AG10803 (cell line): Measurements from ENCODE around the gene OSBPL3.
A peak's percentile ranks its signal among the peaks of the same experiment; 100 is the strongest.
"Not testable (repeated sequence)": the region's sequence is repeated elsewhere in the genome, so short reads cannot be mapped to it uniquely, and the experiment has no call there.

Experiments used
- DNase-seq: peaks from one replicate; pipeline ENCODE4 v3.0.0; 2010; ENCODE audit warnings: low read depth
- H3K4me3 ChIP-seq: 2 replicates; pipeline ENCODE4 v1.5.1; 2011; ENCODE audit warnings: mild to moderate bottlenecking, low read length, control low read depth
- TF ChIP-seq, protein P1 (sequence below): conservative IDR thresholded peaks from 2 replicates; pipeline ENCODE4 v1.5.1; 2011; ENCODE audit warnings: mild to moderate bottlenecking, low read length, control low read depth, inconsistent platforms

Gene OSBPL3

DNA sequence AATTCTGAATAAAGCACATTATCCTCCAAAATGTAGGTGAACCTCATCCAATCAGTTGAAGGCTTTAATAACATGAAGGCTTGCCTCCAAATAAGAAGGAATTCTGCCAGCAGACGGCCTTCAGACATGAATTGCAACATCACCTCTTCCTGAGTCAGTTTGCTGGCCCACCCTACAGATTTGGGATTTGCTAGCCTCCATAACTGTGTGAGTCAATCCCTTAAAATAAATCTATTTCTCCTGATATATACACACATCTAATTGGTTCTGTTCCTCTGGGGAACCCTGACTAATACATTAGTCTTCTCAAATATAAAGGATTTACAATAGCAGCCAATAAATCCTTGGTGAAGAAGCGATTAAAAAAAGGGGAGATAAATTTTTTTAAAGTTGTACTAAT is 34.8 kb upstream of the OSBPL3 start:
- DNase-seq, result peak; percentile 95

DNA sequence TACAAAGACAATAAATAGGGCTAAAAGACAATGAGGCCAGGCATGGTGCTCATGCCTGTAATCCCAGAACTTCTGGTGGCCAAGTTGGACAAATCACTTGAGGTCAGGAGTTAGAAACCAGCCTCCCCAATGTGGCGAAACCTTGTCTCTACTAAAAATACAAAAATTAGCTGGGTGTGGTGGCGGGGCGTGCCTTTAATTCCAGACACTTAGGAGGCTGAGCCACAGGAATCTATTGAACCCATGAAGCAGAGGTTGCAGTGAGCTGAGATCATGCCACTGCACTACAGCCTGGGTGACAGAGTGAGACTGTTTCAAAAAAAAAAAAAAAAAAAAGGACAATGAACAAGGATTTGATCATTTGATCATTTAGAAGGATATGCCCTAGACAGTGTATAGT is 32.7 kb upstream of the OSBPL3 start:
- H3K4me3 ChIP-seq, result not testable (repeated sequence)
- DNase-seq, result peak; percentile 92

More for the DNA sequence above, 34.8 kb upstream of the OSBPL3 start:
- TF ChIP-seq, protein P1, sequence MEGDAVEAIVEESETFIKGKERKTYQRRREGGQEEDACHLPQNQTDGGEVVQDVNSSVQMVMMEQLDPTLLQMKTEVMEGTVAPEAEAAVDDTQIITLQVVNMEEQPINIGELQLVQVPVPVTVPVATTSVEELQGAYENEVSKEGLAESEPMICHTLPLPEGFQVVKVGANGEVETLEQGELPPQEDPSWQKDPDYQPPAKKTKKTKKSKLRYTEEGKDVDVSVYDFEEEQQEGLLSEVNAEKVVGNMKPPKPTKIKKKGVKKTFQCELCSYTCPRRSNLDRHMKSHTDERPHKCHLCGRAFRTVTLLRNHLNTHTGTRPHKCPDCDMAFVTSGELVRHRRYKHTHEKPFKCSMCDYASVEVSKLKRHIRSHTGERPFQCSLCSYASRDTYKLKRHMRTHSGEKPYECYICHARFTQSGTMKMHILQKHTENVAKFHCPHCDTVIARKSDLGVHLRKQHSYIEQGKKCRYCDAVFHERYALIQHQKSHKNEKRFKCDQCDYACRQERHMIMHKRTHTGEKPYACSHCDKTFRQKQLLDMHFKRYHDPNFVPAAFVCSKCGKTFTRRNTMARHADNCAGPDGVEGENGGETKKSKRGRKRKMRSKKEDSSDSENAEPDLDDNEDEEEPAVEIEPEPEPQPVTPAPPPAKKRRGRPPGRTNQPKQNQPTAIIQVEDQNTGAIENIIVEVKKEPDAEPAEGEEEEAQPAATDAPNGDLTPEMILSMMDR, result no peak
- H3K4me3 ChIP-seq, result no peak overlapping the region

DNA sequence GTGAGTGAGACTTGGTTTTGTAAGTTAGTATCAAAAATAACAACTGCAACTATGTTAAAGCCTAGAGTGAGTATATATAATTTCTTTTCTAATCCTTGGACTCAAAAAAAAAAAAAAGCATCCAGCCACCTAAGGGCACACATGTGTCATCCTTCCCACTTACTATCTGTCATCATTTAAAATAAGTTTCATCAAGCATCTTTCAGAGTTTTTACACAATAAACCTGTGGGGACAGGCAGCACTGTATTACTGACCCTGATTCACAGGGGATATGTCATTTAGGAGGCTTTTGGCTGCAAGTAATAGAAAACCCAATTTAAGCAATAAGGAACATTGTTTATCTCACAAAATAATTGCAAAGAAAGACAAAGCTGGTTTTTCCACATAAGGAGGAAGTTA is 32.3 kb upstream of the OSBPL3 start:
- peak; percentile 13 for DNase-seq
- TF ChIP-seq, protein P1, result no peak

DNA sequence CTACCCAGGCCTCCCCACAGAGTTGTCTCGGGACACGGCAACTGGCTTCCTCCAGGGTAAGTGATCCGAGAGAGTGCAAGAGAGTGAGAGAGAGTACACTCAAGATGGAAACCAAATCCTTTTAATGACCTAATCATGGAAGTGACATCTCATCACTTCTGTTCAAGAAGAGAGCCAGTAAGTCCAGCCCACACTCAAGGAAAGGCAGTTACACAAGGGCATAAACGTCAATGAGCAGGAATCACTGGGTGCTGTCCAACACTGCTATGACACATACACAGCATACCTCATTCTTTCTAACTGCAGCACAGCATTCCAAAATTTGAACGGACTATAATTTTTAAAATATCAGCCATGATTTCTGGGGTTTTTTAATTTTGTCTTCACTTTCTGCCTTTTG is 29.3 kb upstream of the OSBPL3 start:
- peak; percentile 97 for DNase-seq
- TF ChIP-seq, protein P1, result no peak
- no peak overlapping the region for H3K4me3 ChIP-seq

More for the DNA sequence above, 32.3 kb upstream of the OSBPL3 start:
- no peak overlapping the region for H3K4me3 ChIP-seq

DNA sequence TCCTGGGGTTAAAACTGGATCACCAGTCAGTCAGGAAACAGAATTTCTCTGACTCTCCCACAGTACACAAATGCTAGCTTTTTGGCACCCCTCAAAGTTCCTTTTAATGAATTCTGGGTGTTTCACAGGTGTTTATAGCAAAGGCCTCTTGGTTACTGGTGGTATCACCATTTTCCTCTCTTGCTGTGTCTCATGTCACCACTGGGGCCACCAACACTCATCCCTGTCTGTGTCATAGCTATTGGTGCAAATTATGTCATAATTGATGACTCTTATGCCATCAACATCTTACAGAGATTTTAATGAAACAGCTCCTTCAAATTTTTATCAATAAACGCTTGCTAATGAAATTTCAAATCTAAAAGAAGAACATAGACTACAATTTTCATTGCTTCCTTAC is 27.7 kb upstream of the OSBPL3 start:
- DNase-seq, result no peak
- TF ChIP-seq, protein P1, result no peak

DNA sequence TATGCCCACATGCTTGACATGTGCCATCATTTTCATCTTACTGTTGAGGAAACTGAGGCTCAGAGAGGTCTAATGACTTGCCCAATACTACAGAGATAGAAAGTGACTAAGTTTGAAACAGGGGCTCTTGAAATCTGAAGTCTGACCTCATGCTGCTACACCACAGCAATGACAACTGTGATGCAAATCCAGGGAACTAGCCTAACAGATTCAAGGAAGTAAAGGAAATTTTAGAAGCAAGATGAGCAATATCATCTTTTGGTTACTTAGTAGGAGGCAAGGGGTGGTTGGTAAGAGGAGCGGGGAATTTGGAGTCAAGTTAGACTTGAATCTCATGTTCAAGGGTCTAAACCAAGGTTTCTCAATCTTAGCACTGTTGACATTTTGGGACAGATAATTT is 26.3 kb upstream of the OSBPL3 start:
- TF ChIP-seq, protein P1, result no peak
- no peak for DNase-seq
- H3K4me3 ChIP-seq, result no peak overlapping the region

More for the DNA sequence above, 27.7 kb upstream of the OSBPL3 start:
- no peak overlapping the region for H3K4me3 ChIP-seq

DNA sequence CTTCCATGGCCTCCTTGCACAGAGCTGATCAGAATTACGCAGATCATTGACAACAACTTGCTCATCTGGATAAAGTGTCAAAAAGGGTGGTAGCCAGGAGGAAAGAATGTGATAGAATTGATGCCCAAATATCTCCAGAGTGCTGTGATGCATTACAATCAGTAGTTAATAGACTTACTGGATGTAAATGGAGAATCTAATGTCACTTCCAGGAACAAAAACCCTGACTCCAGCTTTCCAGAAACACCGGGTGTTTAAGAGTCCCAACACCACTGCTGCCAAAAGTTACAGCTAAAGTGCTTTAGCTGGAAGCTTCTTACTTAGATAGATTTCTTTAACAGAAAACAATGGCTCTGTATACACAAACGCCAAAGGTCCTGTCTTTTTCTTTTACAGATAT is 25.7 kb upstream of the OSBPL3 start:
- TF ChIP-seq, protein P1, result no peak
- DNase-seq, result no peak

DNA sequence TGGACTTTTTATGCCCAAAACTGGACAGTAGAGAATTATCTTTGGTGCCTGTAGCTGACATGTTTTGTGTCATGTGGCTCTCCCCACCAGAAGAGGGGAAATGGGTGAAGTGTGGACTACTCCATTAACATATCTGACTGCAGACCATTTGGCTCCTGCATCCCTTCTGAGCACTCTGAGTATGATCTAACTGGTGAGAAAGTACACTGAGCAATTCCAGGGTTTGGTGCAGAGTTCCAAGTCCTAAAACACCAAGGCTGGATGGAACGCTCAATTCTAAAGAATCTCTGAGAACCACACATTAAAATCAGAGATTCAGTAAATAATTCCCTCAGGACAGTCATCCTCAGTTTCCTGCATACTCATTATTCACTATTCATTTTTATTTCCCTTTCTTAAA is 22.8 kb upstream of the OSBPL3 start:
- TF ChIP-seq, protein P1, result no peak
- no peak overlapping the region for H3K4me3 ChIP-seq
- DNase-seq, result peak; percentile 37

More for the DNA sequence above, 25.7 kb upstream of the OSBPL3 start:
- H3K4me3 ChIP-seq, result no peak overlapping the region
